GM21737 (cell line): Measurements from ENCODE around the gene ANKRD13C.
A peak's percentile ranks its signal among the peaks of the same experiment; 100 is the strongest.

Source experiments
- ATAC-seq: cut with Tn5 transposase; IDR thresholded peaks from one replicate; pipeline ENCODE4 v1.9.1; 2021; ENCODE audit warnings: mild to moderate bottlenecking, moderate library complexity; ENCODE audit not compliant: unreplicated experiment

Gene ANKRD13C

DNA sequence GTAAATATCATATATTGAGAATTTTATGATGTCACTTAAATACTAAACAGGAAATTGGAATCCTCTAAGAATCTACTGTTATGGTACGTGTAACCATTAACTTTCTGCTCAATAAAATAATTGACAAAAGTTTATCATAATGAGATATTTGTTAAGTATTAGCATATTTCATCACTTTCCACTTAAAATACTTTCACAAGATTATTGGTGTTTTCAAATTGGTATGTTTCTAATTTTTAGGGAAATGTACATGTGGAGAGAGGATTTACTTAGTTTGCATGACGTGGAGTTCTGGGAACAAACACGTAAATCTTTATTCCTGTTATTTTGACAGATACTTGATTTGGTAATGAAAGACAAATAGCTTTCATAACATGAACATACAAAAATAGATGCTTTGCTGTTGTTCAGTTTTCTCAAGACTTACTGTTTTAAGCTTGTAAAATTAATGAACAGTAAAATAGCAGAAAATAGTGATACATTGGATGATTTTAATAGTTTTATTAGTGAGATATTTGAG is 131.7 kb downstream of the ANKRD13C start:
- ATAC-seq: no peak

DNA sequence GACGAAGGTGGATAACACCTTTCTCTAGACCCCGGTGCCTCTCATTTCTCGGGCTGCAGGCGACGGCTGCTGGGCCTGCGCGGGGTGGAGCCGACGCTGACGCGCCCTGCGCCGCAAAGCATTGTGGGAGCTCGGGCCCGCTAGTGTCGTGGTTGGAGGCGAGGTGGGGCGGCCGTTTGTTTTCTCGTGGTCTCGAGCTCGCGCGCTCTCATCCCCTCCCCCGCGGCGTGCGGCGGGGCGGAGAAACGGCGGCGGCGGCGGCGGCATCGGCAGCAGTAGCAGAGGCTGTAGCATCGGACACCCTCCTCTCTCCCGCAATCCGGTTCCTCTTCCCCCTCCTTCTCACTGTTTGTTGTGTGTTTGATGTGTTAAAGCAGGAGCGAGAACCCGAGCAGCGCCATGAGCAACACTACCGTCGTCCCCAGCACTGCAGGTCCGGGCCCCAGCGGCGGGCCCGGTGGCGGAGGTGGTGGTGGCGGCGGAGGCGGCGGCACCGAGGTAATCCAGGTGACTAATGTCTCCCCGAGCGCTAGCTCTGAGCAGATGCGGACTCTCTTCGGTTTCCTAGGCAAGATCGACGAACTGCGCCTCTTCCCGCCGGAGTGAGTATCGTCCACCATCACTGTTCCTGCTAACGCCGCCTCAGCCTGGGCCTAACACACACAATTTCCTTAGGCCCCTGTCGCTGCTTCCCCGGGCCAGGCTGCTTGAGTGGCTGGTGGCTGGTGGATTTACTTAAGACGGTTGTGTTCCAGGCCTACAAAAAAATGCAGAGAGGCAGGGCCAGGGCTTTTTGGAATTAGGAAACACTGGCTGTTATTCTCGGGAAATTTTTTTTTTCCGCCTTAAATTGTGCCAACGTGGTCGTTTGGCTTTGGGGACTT is 133.0 kb downstream of the ANKRD13C start, which contains the start of gene SRSF11:
Gene SRSF11, plus strand, starts transcription at position 143 of the 884 bp plus-strand sequence. Its CDS starts 257 bp downstream, at position 400.
- ATAC-seq: peak; percentile 96

DNA sequence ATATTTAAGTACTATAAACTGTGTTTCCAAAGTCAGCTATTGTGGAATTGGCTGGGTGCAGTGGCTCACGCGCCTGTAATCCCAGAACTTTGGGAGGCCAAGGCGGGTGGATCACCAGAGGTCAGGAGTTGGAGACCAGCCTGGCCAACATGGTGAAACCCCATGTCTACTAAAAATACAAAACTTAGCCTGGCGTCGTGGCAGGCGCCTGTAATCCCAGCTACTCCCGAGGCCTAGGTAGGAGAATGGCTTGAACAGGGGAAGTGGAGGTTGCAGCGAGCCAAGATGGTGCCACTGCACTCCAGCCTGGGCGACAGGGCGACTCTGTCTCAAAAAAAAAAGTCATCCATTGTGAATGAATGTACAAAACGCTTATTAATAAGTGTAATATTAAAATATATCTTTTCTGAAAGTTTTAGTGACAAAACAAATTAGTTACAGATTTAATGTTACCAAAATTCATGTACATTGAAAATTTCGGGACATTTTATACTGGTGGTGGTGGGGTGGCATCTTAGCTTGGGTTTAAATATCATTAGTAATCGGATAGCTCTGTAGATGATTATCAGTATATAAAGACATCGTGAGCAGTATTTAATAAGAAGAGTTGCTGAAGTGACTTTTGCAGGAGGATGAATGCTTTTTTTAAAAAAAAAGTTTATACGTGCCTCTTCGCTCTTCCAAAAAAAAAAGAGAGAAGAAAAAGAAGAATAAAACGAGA is 133.8 kb downstream of the ANKRD13C start:
- ATAC-seq: no peak

DNA sequence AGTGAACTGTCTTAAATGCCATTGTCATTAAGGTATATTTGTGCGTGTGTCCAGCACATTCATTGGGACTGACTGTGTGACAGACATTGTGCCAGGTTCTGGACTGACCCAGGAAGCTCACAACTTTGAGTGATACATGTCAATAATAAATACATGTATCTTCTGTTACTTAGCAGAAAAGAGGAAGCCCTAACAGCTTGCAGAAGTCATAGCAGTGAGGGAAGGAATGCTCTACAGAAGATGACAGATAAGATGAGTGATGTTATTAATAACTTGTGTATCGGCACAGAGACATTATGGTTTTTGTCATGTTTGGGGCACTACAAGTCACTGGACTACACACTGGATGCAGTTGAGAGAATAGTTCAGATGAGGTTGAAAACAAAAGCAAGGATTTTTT is 134.5 kb downstream of the ANKRD13C start:
- no peak for ATAC-seq

DNA sequence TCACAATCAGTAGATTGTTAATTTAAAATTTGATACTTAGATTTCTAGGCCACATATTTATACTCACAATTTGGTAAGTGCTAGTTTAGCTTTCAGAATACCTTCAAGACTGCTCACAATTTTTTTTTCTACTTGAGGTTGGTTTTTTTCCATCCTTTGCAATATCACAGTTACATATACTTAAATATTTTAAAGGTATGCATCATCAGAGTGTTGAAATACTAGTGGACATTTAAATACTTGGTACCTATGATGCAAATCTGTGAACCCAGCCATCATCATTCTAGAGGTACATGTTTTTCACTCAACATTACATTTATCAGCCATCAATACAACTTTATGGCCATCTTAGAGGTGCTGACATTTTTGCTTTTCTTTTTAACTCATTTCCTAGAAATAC is 143.0 kb downstream of the ANKRD13C start:
- ATAC-seq: no peak

DNA sequence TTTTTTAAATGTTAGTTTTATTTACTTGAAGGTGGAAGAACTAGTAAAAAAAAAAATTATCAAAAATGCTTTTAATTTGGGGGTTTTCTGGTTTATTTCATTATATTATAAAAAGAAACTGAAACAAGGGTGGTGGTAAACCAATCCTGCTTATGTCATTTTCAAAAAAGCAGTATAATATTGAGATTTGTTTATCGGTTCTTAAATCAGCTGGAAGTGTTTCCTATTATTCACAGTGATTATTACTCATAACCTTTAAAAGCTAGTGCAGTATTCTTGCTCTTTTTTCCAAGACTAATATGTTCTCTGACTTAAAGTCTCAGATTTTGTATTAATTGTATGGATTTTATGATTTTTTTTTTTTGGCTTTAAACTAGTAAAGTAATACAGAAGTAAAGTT is 143.7 kb downstream of the ANKRD13C start:
- no peak for ATAC-seq
